Activated naive CD4-positive, alpha-beta T cell treated with anti-CD3 and anti-CD28 coated beads, Interleukin-2, amount 10 ng/mL, durations not matched to agents 7 days and 5 days (primary cell): ENCODE results near the gene PAX2.

Source experiments
- CTCF ChIA-PET: fragments of 350-600 bp; sonication (Branson Sonifier 250); formaldehyde crosslinking; loops from one replicate; lab custom pipeline; 2021; ENCODE audit warnings: antibody characterized with exemption; lab: Charles Lee
- DNase-seq: peaks from one replicate; pipeline ENCODE4 v3.0.0-alpha.2; 2020
- H3K27ac Mint-ChIP-seq: one replicate; pipeline ENCODE4 v1.8.0; 2021; ENCODE audit warnings: mild to moderate bottlenecking, moderate library complexity, mixed read lengths
- H3K27me3 Mint-ChIP-seq: one replicate; pipeline ENCODE4 v1.8.0; 2021; ENCODE audit warnings: mild to moderate bottlenecking, mixed read lengths
- H3K36me3 Mint-ChIP-seq: one replicate; pipeline ENCODE4 v1.8.0; 2021; ENCODE audit warnings: mixed read lengths
- H3K4me1 Mint-ChIP-seq: one replicate; pipeline ENCODE4 v1.8.0; 2021; ENCODE audit warnings: mixed read lengths
- H3K4me3 Mint-ChIP-seq: one replicate; pipeline ENCODE4 v1.8.0; 2021; ENCODE audit warnings: mild to moderate bottlenecking, moderate library complexity, mixed read lengths
- H3K9me3 Mint-ChIP-seq: one replicate; pipeline ENCODE4 v1.8.0; 2021; ENCODE audit warnings: mixed read lengths

The PAX2 gene

GRCh38 chr10:100826661-100826982, 81.2 kb downstream of the PAX2 start:
- CTCF ChIA-PET: no interaction called here
- H3K36me3 Mint-ChIP-seq: peaks cover 4% of the 10 kb centered on the region
- peaks cover 97% of the 10 kb centered on the region for H3K27me3 Mint-ChIP-seq

GRCh38 chr10:100826983-100827818, 81.8 kb downstream of the PAX2 start:
- peak overlapping the region; percentile 35 for H3K4me3 Mint-ChIP-seq
- H3K27ac Mint-ChIP-seq: no peak overlapping the region
- CTCF ChIA-PET: no interaction called here
- H3K27me3 Mint-ChIP-seq: peaks cover 99% of the 10 kb centered on the region
- peaks cover 36% of the 10 kb centered on the region for H3K4me1 Mint-ChIP-seq
- H3K9me3 Mint-ChIP-seq: no peaks in the 10 kb centered on the region
- peaks cover 4% of the 10 kb centered on the region for H3K36me3 Mint-ChIP-seq
- DNase-seq: peak; percentile 38

More at GRCh38 chr10:100826661-100826982, 81.2 kb downstream of the PAX2 start:
- Mint-ChIP-seq H3K27ac (no peak overlapping the region), H3K4me3 (peak overlapping the region; percentile 14), H3K9me3 (no peaks in the 10 kb centered on the region), H3K4me1 (peaks cover 32% of the 10 kb centered on the region)
- no peak for DNase-seq

- DNase-seq: peak; percentile 46
- H3K9me3 Mint-ChIP-seq: no peaks in the 10 kb centered on the region
- H3K27me3 Mint-ChIP-seq: peaks cover 100% of the 10 kb centered on the region
- peaks cover 4% of the 10 kb centered on the region for H3K36me3 Mint-ChIP-seq
- peaks cover 36% of the 10 kb centered on the region for H3K4me1 Mint-ChIP-seq
- CTCF ChIA-PET: no interaction called here
- H3K27ac Mint-ChIP-seq: no peak overlapping the region
- peak overlapping the region; percentile 60 for H3K4me3 Mint-ChIP-seq
Measured at GRCh38 chr10:100827819-100828737, 82.7 kb downstream of the PAX2 start.

- CTCF ChIA-PET: no interaction called here
Measured at GRCh38 chr10:100828738-100829096, 83.3 kb downstream of the PAX2 start.

GRCh38 chr10:100829097-100829870, 83.9 kb downstream of the PAX2 start:
- H3K9me3 Mint-ChIP-seq: no peaks in the 10 kb centered on the region
- H3K36me3 Mint-ChIP-seq: peaks cover 4% of the 10 kb centered on the region
- peak overlapping the region; percentile 60 for H3K4me3 Mint-ChIP-seq
- H3K27me3 Mint-ChIP-seq: peaks cover 97% of the 10 kb centered on the region
- H3K4me1 Mint-ChIP-seq: peaks cover 36% of the 10 kb centered on the region
- CTCF ChIA-PET: no interaction called here
- H3K27ac Mint-ChIP-seq: peak overlapping the region; percentile 59
- no peak for DNase-seq

More at GRCh38 chr10:100828738-100829096, 83.3 kb downstream of the PAX2 start:
- no peaks in the 10 kb centered on the region for H3K9me3 Mint-ChIP-seq
- no peak overlapping the region for H3K27ac Mint-ChIP-seq
- H3K4me3 Mint-ChIP-seq: peak overlapping the region; percentile 60
- H3K27me3 Mint-ChIP-seq: peaks cover 100% of the 10 kb centered on the region
- peak; percentile 46 for DNase-seq
- H3K4me1 Mint-ChIP-seq: peaks cover 36% of the 10 kb centered on the region
- H3K36me3 Mint-ChIP-seq: peaks cover 4% of the 10 kb centered on the region

- Mint-ChIP-seq H3K4me3 (peak overlapping the region; percentile 6), H3K4me1 (peaks cover 36% of the 10 kb centered on the region), H3K27me3 (peaks cover 88% of the 10 kb centered on the region), H3K36me3 (peaks cover 4% of the 10 kb centered on the region), H3K9me3 (no peaks in the 10 kb centered on the region), H3K27ac (no peak overlapping the region)
- DNase-seq: no peak
- CTCF ChIA-PET: no interaction called here
Measured at GRCh38 chr10:100829933-100830727, 84.7 kb downstream of the PAX2 start.

GRCh38 chr10:100830728-100831111, 85.3 kb downstream of the PAX2 start:
- Mint-ChIP-seq H3K9me3 (no peaks in the 10 kb centered on the region), H3K27ac (no peak overlapping the region), H3K27me3 (peaks cover 83% of the 10 kb centered on the region), H3K4me1 (peaks cover 36% of the 10 kb centered on the region), H3K4me3 (no peak overlapping the region), H3K36me3 (peaks cover 4% of the 10 kb centered on the region)
- CTCF ChIA-PET: no interaction called here
- no peak for DNase-seq

GRCh38 chr10:100831742-100832141, 86.4 kb downstream of the PAX2 start:
- Mint-ChIP-seq H3K9me3 (no peaks in the 10 kb centered on the region), H3K36me3 (peaks cover 4% of the 10 kb centered on the region), H3K4me1 (peaks cover 36% of the 10 kb centered on the region), H3K4me3 (no peak overlapping the region), H3K27ac (no peak overlapping the region), H3K27me3 (peaks cover 72% of the 10 kb centered on the region)
- CTCF ChIA-PET: no interaction called here
- no peak for DNase-seq

GRCh38 chr10:100835810-100836209, 90.4 kb downstream of the PAX2 start:
- H3K4me1 Mint-ChIP-seq: peaks cover 8% of the 10 kb centered on the region
- peaks cover 32% of the 10 kb centered on the region for H3K27me3 Mint-ChIP-seq
- no peak overlapping the region for H3K27ac Mint-ChIP-seq
- DNase-seq: no peak
- CTCF ChIA-PET: no interaction called here
- no peaks in the 10 kb centered on the region for H3K9me3 Mint-ChIP-seq
- no peaks in the 10 kb centered on the region for H3K36me3 Mint-ChIP-seq
- H3K4me3 Mint-ChIP-seq: no peak overlapping the region

- Mint-ChIP-seq H3K9me3 (no peaks in the 10 kb centered on the region), H3K36me3 (no peaks in the 10 kb centered on the region), H3K27ac (no peak overlapping the region), H3K27me3 (peaks cover 26% of the 10 kb centered on the region), H3K4me3 (no peak overlapping the region), H3K4me1 (peaks cover 2% of the 10 kb centered on the region)
- CTCF ChIA-PET: no interaction called here
- no peak for DNase-seq
Measured at GRCh38 chr10:100836891-100837290, 91.5 kb downstream of the PAX2 start.

- H3K36me3 Mint-ChIP-seq: no peaks in the 10 kb centered on the region
- H3K27me3 Mint-ChIP-seq: peaks cover 22% of the 10 kb centered on the region
- H3K27ac Mint-ChIP-seq: no peak overlapping the region
- DNase-seq: no peak
- CTCF ChIA-PET: no interaction called here
- H3K9me3 Mint-ChIP-seq: no peaks in the 10 kb centered on the region
- no peak overlapping the region for H3K4me3 Mint-ChIP-seq
- H3K4me1 Mint-ChIP-seq: no peaks in the 10 kb centered on the region
Measured at GRCh38 chr10:100837300-100837699, 91.9 kb downstream of the PAX2 start.

- CTCF ChIA-PET: no interaction called here
- no peak overlapping the region for H3K4me3 Mint-ChIP-seq
- no peak for DNase-seq
- H3K4me1 Mint-ChIP-seq: no peaks in the 10 kb centered on the region
- H3K36me3 Mint-ChIP-seq: no peaks in the 10 kb centered on the region
- no peaks in the 10 kb centered on the region for H3K9me3 Mint-ChIP-seq
- H3K27ac Mint-ChIP-seq: no peak overlapping the region
- peaks cover 9% of the 10 kb centered on the region for H3K27me3 Mint-ChIP-seq
Measured at GRCh38 chr10:100838986-100839385, 93.6 kb downstream of the PAX2 start.

- CTCF ChIA-PET: no interaction called here
- Mint-ChIP-seq H3K4me1 (no peaks in the 10 kb centered on the region), H3K4me3 (no peak overlapping the region), H3K27ac (no peak overlapping the region), H3K27me3 (peaks cover 12% of the 10 kb centered on the region), H3K9me3 (no peaks in the 10 kb centered on the region), H3K36me3 (no peaks in the 10 kb centered on the region)
- DNase-seq: no peak
Measured at GRCh38 chr10:100841528-100841927, 96.1 kb downstream of the PAX2 start.
